BJ (cell line): ENCODE results near the gene MYO9B. TPM values are rescaled to one million over a fixed set of nuclear protein-coding genes. Genes with fewer than 3 reads are reported as not detected.

Source experiments
- CTCF ChIA-PET: fragments of 350-600 bp; formaldehyde crosslinking; extraction: SDS; loops from one replicate; lab custom pipeline; 2021; ENCODE audit warnings: antibody characterized with exemption, inconsistent platforms; lab: Yijun Ruan, JAX
- POLR2A ChIA-PET: fragments of 300-600 bp; sonication (Branson Sonifier 250); formaldehyde crosslinking; extraction: SDS; loops from one replicate; lab custom pipeline; 2021; ENCODE audit warnings: antibody characterized with exemption; lab: Charles Lee
- DNase-seq: peaks from one replicate; pipeline ENCODE4 v3.0.0-alpha.2; 2011; ENCODE audit warnings: low read depth
- H3K27me3 ChIP-seq: 2 replicates; pipeline ENCODE4 v1.6.0; 2011; ENCODE audit warnings: low read length; ENCODE audit not compliant: control insufficient read depth, insufficient read depth
- H3K36me3 ChIP-seq: 2 replicates; pipeline ENCODE4 v1.5.1; 2011; ENCODE audit warnings: low read length; ENCODE audit not compliant: control insufficient read depth, insufficient read depth
- H3K4me3 ChIP-seq: 2 replicates; pipeline ENCODE4 v1.5.1; 2011; ENCODE audit warnings: low read depth, mild to moderate bottlenecking, control low read depth, low read length
- CTCF ChIP-seq: IDR thresholded peaks from 2 replicates; pipeline ENCODE4 v1.5.1; 2011; ENCODE audit warnings: low read depth, mild to moderate bottlenecking, control low read depth, inconsistent platforms, low read length, moderate library complexity; ENCODE audit not compliant: insufficient read depth
- polyA plus RNA-seq: library from polyadenylated mRNA; depleted of rRNA; stranded (reverse); fragments of >200 nt; gene quantifications from 2 replicates; pipeline ENCODE4 v1.2.3, GENCODE V29; 2011

Gene MYO9B
- polyA plus RNA-seq, 1 experiment: 40.8 TPM

- peak; percentile 73 for TF ChIP-seq CTCF
- no peaks in the 10 kb centered on the region for H3K36me3 ChIP-seq
- no peaks in the 10 kb centered on the region for H3K27me3 ChIP-seq
- DNase-seq: peak; percentile 92
- CTCF ChIA-PET: interaction anchor here (0.6 kb wide), 1 partner anchor 11 kb away, joined by 3 read pairs; no protein-coding TSS in a partner anchor
- H3K4me3 ChIP-seq: peak overlapping the region; percentile 48
- POLR2A ChIA-PET: interaction anchor here (0.6 kb wide), 1 partner anchor 54 kb away, joined by 5 read pairs; no protein-coding TSS in a partner anchor
Observed at GRCh38 chr19:17079710-17080439, 4.3 kb downstream of the MYO9B start.

- no peak for TF ChIP-seq CTCF
- no peaks in the 10 kb centered on the region for H3K27me3 ChIP-seq
- ChIA-PET CTCF (no interaction called here), POLR2A (interaction anchor here (0.6 kb wide), 1 partner anchor 54 kb away, joined by 5 read pairs; no protein-coding TSS in a partner anchor)
- DNase-seq: no peak
- no peaks in the 10 kb centered on the region for H3K36me3 ChIP-seq
- H3K4me3 ChIP-seq: no peak overlapping the region
Observed at GRCh38 chr19:17080440-17080801, 4.8 kb downstream of the MYO9B start.

- no peak for DNase-seq
- Histone ChIP-seq H3K36me3 (peaks cover 2% of the 10 kb centered on the region; the same call in 1 of the 2 replicates), H3K4me3 (no peak overlapping the region), H3K27me3 (no peaks in the 10 kb centered on the region)
- ChIA-PET CTCF (no interaction called here), POLR2A (no interaction called here)
- TF ChIP-seq CTCF: no peak
Observed at GRCh38 chr19:17081672-17082630, 6.4 kb downstream of the MYO9B start.

- Histone ChIP-seq H3K4me3 (no peak overlapping the region), H3K36me3 (peaks cover 2% of the 10 kb centered on the region; the same call in 1 of the 2 replicates), H3K27me3 (no peaks in the 10 kb centered on the region)
- TF ChIP-seq CTCF: no peak
- DNase-seq: no peak
- POLR2A ChIA-PET: no interaction called here
- CTCF ChIA-PET: interaction anchor here (1.0 kb wide), 1 partner anchor 13 kb away, joined by 3 read pairs; no protein-coding TSS in a partner anchor
Observed at GRCh38 chr19:17086120-17086519, 10.5 kb downstream of the MYO9B start.

- POLR2A ChIA-PET: no interaction called here
- no peak for TF ChIP-seq CTCF
- no peak for DNase-seq
Observed at GRCh38 chr19:17086834-17087233, 11.3 kb downstream of the MYO9B start.

More at GRCh38 chr19:17086834-17087233, 11.3 kb downstream of the MYO9B start:
- Histone ChIP-seq H3K27me3 (no peaks in the 10 kb centered on the region), H3K36me3 (peaks cover 2% of the 10 kb centered on the region; the same call in 1 of the 2 replicates), H3K4me3 (no peak overlapping the region)
- CTCF ChIA-PET: no interaction called here
